Activated CD4-positive, alpha-beta T cell treated with anti-CD3 and anti-CD28 coated beads for 48 hours (primary cell): ENCODE measurements around the gene POLR2F.
"Not testable (repeated sequence)": the region's sequence is repeated elsewhere in the genome, so short reads cannot be mapped to it uniquely, and the experiment has no call there.

ENCODE experiments used
- DNase-seq: peaks from one replicate; pipeline ENCODE4 v3.0.0-alpha.2; 2020

Gene POLR2F

GRCh38 chr22:37925767-37926166, 27.7 kb upstream of the POLR2F start:
- DNase-seq = no peak

GRCh38 chr22:37926358-37926757, 27.1 kb upstream of the POLR2F start:
- no peak for DNase-seq

- DNase-seq = no peak
Observed at GRCh38 chr22:37926771-37927636, 26.5 kb upstream of the POLR2F start.

- no peak for DNase-seq
Observed at GRCh38 chr22:37927637-37927936, 25.9 kb upstream of the POLR2F start.

- no peak for DNase-seq
Observed at GRCh38 chr22:37929390-37929789, 24.1 kb upstream of the POLR2F start.

GRCh38 chr22:37930270-37930951, 23.1 kb upstream of the POLR2F start:
- peak; percentile 21 for DNase-seq

GRCh38 chr22:37930952-37931440, 22.5 kb upstream of the POLR2F start:
- DNase-seq = no peak

GRCh38 chr22:37931893-37932389, 21.6 kb upstream of the POLR2F start:
- no peak for DNase-seq

- DNase-seq = no peak
Observed at GRCh38 chr22:37932401-37932800, 21.1 kb upstream of the POLR2F start.

GRCh38 chr22:37932821-37933578, 20.5 kb upstream of the POLR2F start:
- DNase-seq = no peak

GRCh38 chr22:37933711-37934376, 19.7 kb upstream of the POLR2F start:
- DNase-seq = peak; percentile 92

GRCh38 chr22:37940698-37941376, 12.7 kb upstream of the POLR2F start:
- no peak for DNase-seq

GRCh38 chr22:37942133-37942532, 11.4 kb upstream of the POLR2F start:
- DNase-seq = no peak

- DNase-seq = no peak
Observed at GRCh38 chr22:37943136-37943824, 10.2 kb upstream of the POLR2F start.

GRCh38 chr22:37943825-37944198, 9.7 kb upstream of the POLR2F start:
- DNase-seq = no peak

- not testable (repeated sequence) for DNase-seq
Observed at GRCh38 chr22:37944423-37944822, 9.1 kb upstream of the POLR2F start.

GRCh38 chr22:37947142-37947795, 6.2 kb upstream of the POLR2F start:
- not testable (repeated sequence) for DNase-seq

GRCh38 chr22:37951305-37951704, 2.2 kb upstream of the POLR2F start:
- DNase-seq = no peak

- DNase-seq = not testable (repeated sequence)
Observed at GRCh38 chr22:37952629-37953028, 870 bp upstream of the POLR2F start.

GRCh38 chr22:37953062-37953436, 450 bp upstream of the POLR2F start:
- DNase-seq = no peak

- no peak for DNase-seq
Observed at GRCh38 chr22:37954686-37955085, 1.2 kb downstream of the POLR2F start.
